GM12878 (cell line): ENCODE measurements around the gene BCAP29. TPM values are rescaled to one million over a fixed set of nuclear protein-coding genes. Genes with fewer than 3 reads are reported as not detected.

ENCODE experiments used
- ATAC-seq: fragments of 200-7000 bp; cut with Tn5 transposase; 3 replicates; pipeline ENCODE4 v1.9.1; 2020; ENCODE audit warnings: mild to moderate bottlenecking, moderate library complexity
- BruUV-seq: library from RNA; stranded (reverse); fragments of 400-500 nt; replicated peaks from 2 replicates; lab custom pipeline; 2021; lab: Mats Ljungman, UMichigan
- CTCF ChIA-PET: fragments of 300-600 bp; sonication (Branson Sonifier 250); formaldehyde crosslinking; extraction: SDS; loops from one replicate; lab custom pipeline; 2021; ENCODE audit warnings: inconsistent platforms; lab: Yijun Ruan, JAX
- POLR2A ChIA-PET: fragments of 350-600 bp; formaldehyde crosslinking; extraction: SDS; loops from one replicate; lab custom pipeline; 2021; ENCODE audit warnings: inconsistent platforms; lab: Charles Lee
- RAD21 ChIA-PET: fragments of 300-600 bp; sonication (Branson Sonifier 250); formaldehyde crosslinking; loops from one replicate; lab custom pipeline; 2023; ENCODE audit warnings: antibody characterized with exemption; ENCODE audit not compliant: unreplicated experiment; lab: Charles Lee
- SMC1A ChIA-PET: fragments of 300-600 bp; sonication (Branson Sonifier 250); formaldehyde crosslinking; loops from one replicate; lab custom pipeline; 2023; ENCODE audit not compliant: unreplicated experiment, uncharacterized antibody; lab: Charles Lee
- DNase-seq: peaks from one replicate; pipeline ENCODE4 v3.0.0-alpha.2; 2011; ENCODE audit warnings: low read depth, low spot score
- FAIRE-seq: peaks from 3 replicates; lab custom pipeline; 2011; peaks lifted over from hg19 to GRCh38; lab: Jason Lieb, UNC
- H2AFZ ChIP-seq: 2 replicates; pipeline ENCODE4 v1.6.0; 2011; ENCODE audit warnings: low read depth, low read length, control low read depth; ENCODE audit not compliant: control insufficient read depth
- H3K27ac ChIP-seq: 2 replicates; pipeline ENCODE4 v1.5.1; 2011; ENCODE audit warnings: control low read depth; ENCODE audit not compliant: control insufficient read depth, insufficient read depth
- H3K27me3 ChIP-seq, 2 experiments: replicated peaks in 1 of 2; 2 replicates each; pipeline versions ENCODE4 v1.6.0 to v1.6.1; 2011; ENCODE audit warnings: low read length in 1 of 2; ENCODE audit not compliant: control insufficient read depth in 2 of 2, insufficient read depth in 2 of 2
- H3K36me3 ChIP-seq, 2 experiments: 2 replicates each; pipeline ENCODE4 v1.5.1; 2011; ENCODE audit warnings: low read length in 1 of 2; ENCODE audit not compliant: control insufficient read depth in 2 of 2, insufficient read depth in 2 of 2
- H3K4me1 ChIP-seq: 2 replicates; pipeline ENCODE4 v1.6.1; 2011; ENCODE audit warnings: mild to moderate bottlenecking, low read length, moderate library complexity, mixed read lengths; ENCODE audit not compliant: control insufficient read depth, insufficient read depth
- H3K4me2 ChIP-seq: 2 replicates; pipeline ENCODE4 v1.6.0; 2011; ENCODE audit warnings: control low read depth; ENCODE audit not compliant: control insufficient read depth, insufficient read depth
- H3K4me3 ChIP-seq: fragments of 200-600 bp; sonication (generic); 2 replicates; pipeline ENCODE4 v1.5.1; 2016
- H3K79me2 ChIP-seq: 2 replicates; pipeline ENCODE4 v1.6.0; 2011; ENCODE audit warnings: low read length; ENCODE audit not compliant: control insufficient read depth, insufficient read depth
- H3K9ac ChIP-seq: 2 replicates; pipeline ENCODE4 v1.8.0; 2011; ENCODE audit warnings: low read length, control low read depth, mixed read lengths; ENCODE audit not compliant: control insufficient read depth, insufficient read depth
- H3K9me3 ChIP-seq: replicated peaks from 3 replicates; pipeline ENCODE4 v1.5.1; 2011; ENCODE audit warnings: mild to moderate bottlenecking, low read length; ENCODE audit not compliant: control insufficient read depth, insufficient read depth
- H4K20me1 ChIP-seq: 2 replicates; pipeline ENCODE4 v1.6.0; 2011; ENCODE audit not compliant: control insufficient read depth, insufficient read depth
- ATF7 ChIP-seq: fragments of 450-650 bp; IDR thresholded peaks from 2 replicates; pipeline ENCODE4 v1.6.1; 2016; ENCODE audit warnings: low read depth, mild to moderate bottlenecking
- DPF2 ChIP-seq: fragments of 450-650 bp; IDR thresholded peaks from 2 replicates; pipeline ENCODE4 v1.6.1; 2017; ENCODE audit warnings: mild to moderate bottlenecking
- FOS ChIP-seq: IDR thresholded peaks from 3 replicates; pipeline ENCODE4 v1.6.1; 2011; ENCODE audit warnings: borderline replicate concordance; ENCODE audit not compliant: insufficient read length; ENCODE audit errors: extremely low read depth
- PBX3 ChIP-seq: IDR thresholded peaks from 2 replicates; pipeline ENCODE4 v1.6.1; 2011; ENCODE audit warnings: mild to moderate bottlenecking, low read depth, low read length, moderate library complexity; ENCODE audit not compliant: insufficient replicate concordance
- SP1 ChIP-seq: IDR thresholded peaks from one replicate; pipeline ENCODE4 v1.6.1; 2011; ENCODE audit warnings: low read depth, low read length
- SREBF1 ChIP-seq: IDR thresholded peaks from 2 replicates; pipeline ENCODE4 v1.6.1; 2012; ENCODE audit warnings: mild to moderate bottlenecking, low read length
- SREBF2 ChIP-seq: IDR thresholded peaks from 2 replicates; pipeline ENCODE4 v1.6.1; 2012; ENCODE audit warnings: mild to moderate bottlenecking, low read length
- TCF3 ChIP-seq: IDR thresholded peaks from 2 replicates; pipeline ENCODE4 v1.6.1; 2012; ENCODE audit warnings: low read depth, mild to moderate bottlenecking, low read length, borderline replicate concordance; ENCODE audit not compliant: insufficient read depth
- ZNF207 ChIP-seq: fragments of 450-650 bp; IDR thresholded peaks from 2 replicates; pipeline ENCODE4 v1.6.1; 2014; ENCODE audit warnings: antibody characterized with exemption, mild to moderate bottlenecking, borderline replicate concordance
- ZNF217 ChIP-seq: fragments of 450-650 bp; IDR thresholded peaks from 2 replicates; pipeline ENCODE4 v1.6.1; 2017; ENCODE audit warnings: antibody characterized with exemption, mild to moderate bottlenecking
- ZNF274 ChIP-seq: IDR thresholded peaks from one replicate; pipeline ENCODE4 v1.8.0; 2011; ENCODE audit not compliant: insufficient read length, insufficient read depth
- WGBS: methylation state at CpG from one replicate; pipeline ENCODE4 v1.1.6; 2016; ENCODE audit warnings: low lambda C conversion rate; ENCODE audit not compliant: insufficient replicate concordance, insufficient coverage; ENCODE audit errors: missing lambda C conversion rate; 5-methylcytosine and 5-hydroxymethylcytosine counted together
- in situ Hi-C: fragments of 300-500 bp; cut with MboI; formaldehyde crosslinking; loops from 9 replicates; pipeline ENCODE4 v1.14.3; 2018; ENCODE audit warnings: mixed read lengths
- intact Hi-C: fragments of 100-400 bp; cut with micrococcal nuclease; formaldehyde crosslinking; loops from one replicate; pipeline ENCODE4 v1.14.2; 2022; ENCODE audit not compliant: unreplicated experiment
- polyA plus RNA-seq, 11 experiments: library from polyadenylated mRNA; depleted of rRNA in 4 of 11; unstranded in 6 of 11; stranded (reverse) in 5 of 11; fragments of >200 nt; fragmentation: Nextera tagmentation in 4 of 11; fragmentation: Illumina TruSeq in 1 of 11; extraction: Ambion mirVana in 4 of 11; extraction: Trizol in 1 of 11; gene quantifications; 1 replicate in 1 of 11; 2 replicates in 10 of 11; pipeline versions ENCODE4 v1.2.1 to v1.2.3, GENCODE V29; 2011 to 2016; ENCODE audit warnings: inconsistent platforms in 2 of 11, missing spikeins in 2 of 11, low read depth in 1 of 11
- total RNA-seq, 4 experiments: library from RNA; depleted of rRNA in 3 of 4; stranded (reverse); fragments of >200 nt in 3 of 4; fragmentation: Illumina TruSeq in 1 of 4; extraction: Trizol in 1 of 4; gene quantifications; 2 replicates each; pipeline versions ENCODE4 v1.2.1 to v1.2.3, GENCODE V29; 2013 to 2021

Gene BCAP29
- total and polyA plus RNA-seq, 10 of the 15 experiments (the other 5 are each of a cell fraction or from before 2014, with no cell fraction given), result 26.5 to 58.5 (median 34.8) TPM

- no peak overlapping the region for H3K4me3 ChIP-seq
- no peaks in the 10 kb centered on the region for H3K36me3 ChIP-seq
- peaks cover 5% of the 10 kb centered on the region; the same call in 2 of the 3 replicates for H3K9me3 ChIP-seq
- DNase-seq (no peak), FAIRE-seq (no peak), ATAC-seq (no peak)
- no TSS peak for BruUV-seq
- no peak overlapping the region for H2AFZ ChIP-seq
- SMC1A ChIA-PET, result no interaction called here
- H3K9ac ChIP-seq, result no peak overlapping the region
- intact Hi-C loops (no loop called here), in situ Hi-C loops (no loop called here)
- no peaks in the 10 kb centered on the region for H3K79me2 ChIP-seq
- no peak overlapping the region for H3K4me2 ChIP-seq
- no peak for TF ChIP-seq SP1
- no peak for TF ChIP-seq PBX3
- TF ChIP-seq ATF7, result no peak
- TF ChIP-seq ZNF207, result no peak
- TF ChIP-seq TCF3, result no peak
- TF ChIP-seq ZNF217, result no peak
- TF ChIP-seq ZNF274, result no peak
- H4K20me1 ChIP-seq, result no peaks in the 10 kb centered on the region
- peaks cover 0 to 3% of the 10 kb centered on the region in 2 experiments; a peak in 1 of 4 replicates for H3K27me3 ChIP-seq
- no peak overlapping the region for H3K27ac ChIP-seq
- peaks cover 20% of the 10 kb centered on the region for H3K4me1 ChIP-seq
- POLR2A ChIA-PET, result no interaction called here
- WGBS, result 50% methylated on average over 1 of the region's 1 CpG
- CTCF ChIA-PET, result no interaction called here
- RAD21 ChIA-PET, result no interaction called here
Measured at GRCh38 chr7:107641676-107642075, 61.6 kb downstream of the BCAP29 start.

DNA sequence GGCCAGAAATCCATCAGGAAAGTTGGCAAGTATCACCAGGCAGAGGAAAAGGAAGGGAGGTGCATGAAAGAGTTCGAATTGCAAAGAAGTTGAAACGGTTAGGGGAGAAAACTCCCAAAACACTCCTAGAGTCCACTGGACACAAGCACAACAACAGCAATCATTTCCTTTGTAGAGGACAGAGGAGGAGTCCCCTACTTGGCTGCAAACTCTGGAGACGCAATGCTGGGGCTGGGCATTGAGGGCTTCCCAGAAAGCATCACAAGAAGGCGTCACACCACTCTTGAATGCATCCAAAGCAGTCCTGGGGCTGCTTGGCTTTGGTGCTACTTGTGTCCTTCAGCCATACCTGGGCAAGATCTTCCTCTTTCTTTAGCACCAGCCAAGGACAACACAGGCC is 62.5 kb downstream of the BCAP29 start:
- DNase-seq (no peak), FAIRE-seq (no peak), ATAC-seq (no peak)
- H3K9ac ChIP-seq, result no peak overlapping the region
- no peaks in the 10 kb centered on the region for H3K79me2 ChIP-seq
- peaks cover 5% of the 10 kb centered on the region; the same call in 2 of the 3 replicates for H3K9me3 ChIP-seq
- no peaks in the 10 kb centered on the region for H3K36me3 ChIP-seq
- 89% methylated on average over 4 of the region's 4 CpGs for WGBS
- peaks cover 0 to 3% of the 10 kb centered on the region in 2 experiments; a peak in 1 of 4 replicates for H3K27me3 ChIP-seq
- RAD21 ChIA-PET, result no interaction called here
- TF ChIP-seq FOS (no peak), SREBF2 (no peak), SREBF1 (no peak), DPF2 (no peak)
- no peak overlapping the region for H3K4me2 ChIP-seq
- SMC1A ChIA-PET, result no interaction called here
- peaks cover 20% of the 10 kb centered on the region for H3K4me1 ChIP-seq
- no peak overlapping the region for H2AFZ ChIP-seq
- H4K20me1 ChIP-seq, result no peaks in the 10 kb centered on the region
- H3K27ac ChIP-seq, result no peak overlapping the region
- in situ Hi-C loops (no loop called here), intact Hi-C loops (no loop called here)
- no peak overlapping the region for H3K4me3 ChIP-seq
- POLR2A ChIA-PET, result no interaction called here
- CTCF ChIA-PET, result no interaction called here
- BruUV-seq, result no TSS peak
